Neural cell (in vitro differentiated cells): ENCODE data around the gene SLC25A30.

Source experiments
- CTCF ChIP-seq: fragments of 450-650 bp; IDR thresholded peaks from 2 replicates; pipeline ENCODE4 v1.5.1; 2014; ENCODE audit warnings: antibody characterized with exemption, mild to moderate bottlenecking, moderate library complexity; ENCODE audit not compliant: poor library complexity, severe bottlenecking
- EZH2 ChIP-seq: fragments of 200-600, 300-800 bp; shearing (Covaris generic), sonication (generic); IDR thresholded peaks from 2 replicates; pipeline ENCODE4 v1.6.1; 2014; ENCODE audit warnings: antibody characterized with exemption, low read length, borderline replicate concordance, mild to moderate bottlenecking; ENCODE audit not compliant: insufficient read depth, poor library complexity, severe bottlenecking
- TF ChIP-seq, protein P1 (sequence below): IDR thresholded peaks from 2 replicates; pipeline ENCODE4 v1.6.1; 2012; ENCODE audit warnings: borderline replicate concordance

- TF ChIP-seq CTCF: no peak
- no peak for TF ChIP-seq EZH2
- TF ChIP-seq, protein P1, sequence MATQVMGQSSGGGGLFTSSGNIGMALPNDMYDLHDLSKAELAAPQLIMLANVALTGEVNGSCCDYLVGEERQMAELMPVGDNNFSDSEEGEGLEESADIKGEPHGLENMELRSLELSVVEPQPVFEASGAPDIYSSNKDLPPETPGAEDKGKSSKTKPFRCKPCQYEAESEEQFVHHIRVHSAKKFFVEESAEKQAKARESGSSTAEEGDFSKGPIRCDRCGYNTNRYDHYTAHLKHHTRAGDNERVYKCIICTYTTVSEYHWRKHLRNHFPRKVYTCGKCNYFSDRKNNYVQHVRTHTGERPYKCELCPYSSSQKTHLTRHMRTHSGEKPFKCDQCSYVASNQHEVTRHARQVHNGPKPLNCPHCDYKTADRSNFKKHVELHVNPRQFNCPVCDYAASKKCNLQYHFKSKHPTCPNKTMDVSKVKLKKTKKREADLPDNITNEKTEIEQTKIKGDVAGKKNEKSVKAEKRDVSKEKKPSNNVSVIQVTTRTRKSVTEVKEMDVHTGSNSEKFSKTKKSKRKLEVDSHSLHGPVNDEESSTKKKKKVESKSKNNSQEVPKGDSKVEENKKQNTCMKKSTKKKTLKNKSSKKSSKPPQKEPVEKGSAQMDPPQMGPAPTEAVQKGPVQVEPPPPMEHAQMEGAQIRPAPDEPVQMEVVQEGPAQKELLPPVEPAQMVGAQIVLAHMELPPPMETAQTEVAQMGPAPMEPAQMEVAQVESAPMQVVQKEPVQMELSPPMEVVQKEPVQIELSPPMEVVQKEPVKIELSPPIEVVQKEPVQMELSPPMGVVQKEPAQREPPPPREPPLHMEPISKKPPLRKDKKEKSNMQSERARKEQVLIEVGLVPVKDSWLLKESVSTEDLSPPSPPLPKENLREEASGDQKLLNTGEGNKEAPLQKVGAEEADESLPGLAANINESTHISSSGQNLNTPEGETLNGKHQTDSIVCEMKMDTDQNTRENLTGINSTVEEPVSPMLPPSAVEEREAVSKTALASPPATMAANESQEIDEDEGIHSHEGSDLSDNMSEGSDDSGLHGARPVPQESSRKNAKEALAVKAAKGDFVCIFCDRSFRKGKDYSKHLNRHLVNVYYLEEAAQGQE: no peak
Measured at GRCh38 chr13:45439781-45440462, 21.7 kb upstream of the SLC25A30 start.
